Pancreas (tissue), 10 donors: ENCODE data around the gene OASL. TPM values are rescaled to one million over a fixed set of nuclear protein-coding genes. Genes with fewer than 3 reads are reported as not detected.

Source experiments
- ATAC-seq, 4 donors: fragments of 200-7000 bp; cut with Tn5 transposase; one replicate each; pipeline versions ENCODE4 v1.8.0 to v1.9.1; 2020; ENCODE audit warnings: mild to moderate bottlenecking in 4 of 4, moderate library complexity in 4 of 4
- DNase-seq, 6 donors: peaks; one replicate each; pipeline ENCODE4 v3.0.0-alpha.2; 2020
- FAIRE-seq: peaks from 2 replicates; lab custom pipeline; 2012; peaks lifted over from hg19 to GRCh38; lab: Jason Lieb, UNC
- H3K27ac ChIP-seq, 4 donors: fragments of 200-600 bp; sonication (generic); 1 replicate in 3 of 4; 2 replicates in 1 of 4; pipeline versions ENCODE4 v1.5.0 to v1.8.0; 2020
- H3K27me3 ChIP-seq, 4 donors: fragments of 200-600 bp; one replicate each; pipeline ENCODE4 v1.8.0; 2021
- H3K36me3 ChIP-seq, 3 donors: fragments of 200-600 bp; sonication (generic) in 1 of 3; one replicate each; pipeline versions ENCODE4 v1.5.0 to v1.8.0; 2020 to 2021
- H3K4me1 ChIP-seq, 3 donors: fragments of 200-600 bp; one replicate each; pipeline ENCODE4 v1.8.0; 2021
- H3K4me3 ChIP-seq, 4 donors: fragments of 200-600 bp; sonication (generic) in 2 of 4; one replicate each; pipeline versions ENCODE4 v1.5.0 to v1.8.0; 2020 to 2021
- H3K9me3 ChIP-seq, 4 donors: fragments of 200-600 bp; one replicate each; pipeline ENCODE4 v1.8.0; 2021
- CTCF ChIP-seq, 4 donors: fragments of 200-600 bp; sonication (generic) in 3 of 4; IDR thresholded peaks; one replicate each; pipeline versions ENCODE4 v1.5.0 to v1.8.0; 2021; ENCODE audit warnings: antibody characterized with exemption in 4 of 4
- WGBS, 2 donors: extraction: QIAGEN DNeasy Blood & Tissue Kit; methylation state at CpG; one replicate each; pipeline ENCODE4 v1.1.7; 2013; 5-methylcytosine and 5-hydroxymethylcytosine counted together
- intact Hi-C, 3 donors: fragments of 100-400 bp; cut with DNase I; formaldehyde crosslinking; loops; one replicate each; pipeline versions ENCODE4 v1.11.1 to v1.14.2; 2022
- polyA plus RNA-seq, 2 donors: library from polyadenylated mRNA; stranded (reverse); fragments of 200-250 nt; gene quantifications; one replicate each; pipeline ENCODE4 v1.2.3, GENCODE V29; 2013
- total RNA-seq, 6 donors: library from RNA; stranded (reverse); fragmentation: NEBNext Ultra II Directional in 4 of 6; extraction: Animal tissue kit (Norgen Biotek cat#: 25700) in 4 of 6; gene quantifications; one replicate each; pipeline versions ENCODE4 v1.2.1 to v1.2.4, GENCODE V29; 2021 to 2023
- donor health status: healthy with polysubstance abuse.
- donor health status: DM: no; HTN: no; CAD: no; lungs with moderate emphysema.
- donor health status: DM: no; HTN: no; CAD: no.
- donor health status: control.
- donor health status: control.
- donor health status: Bipolar disorder and iron deficiency.
- donor health status: DM: yes; HTN: yes; CAD: no.
- donor health status: DM: no; HTN: no; CAD: no.
- donor health status: DM: no; HTN: no; CAD: no.
- donor health status: DM: yes; HTN: yes; CAD: no.

OASL gene
- total and polyA plus RNA-seq, 8 donors: 0.16 to 0.59 (median 0.31) TPM

DNA sequence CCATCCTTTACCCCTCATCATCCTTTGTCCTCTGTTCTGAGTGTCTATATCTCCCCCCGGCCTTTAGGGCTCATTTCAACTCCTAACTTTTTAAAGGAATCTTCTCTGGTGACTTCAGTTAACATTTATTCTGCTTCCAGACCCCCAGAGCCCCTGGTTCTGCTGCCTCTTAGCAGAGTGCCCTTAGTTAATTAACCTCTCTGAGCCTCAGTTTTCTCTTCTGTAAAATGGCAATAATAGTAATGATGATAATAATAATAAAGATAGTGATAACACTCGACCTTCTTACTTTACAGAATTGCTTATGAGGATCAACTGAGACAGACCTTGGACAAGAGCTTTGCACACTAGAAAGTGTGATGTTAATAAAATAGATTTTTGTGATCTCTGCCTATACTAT lies 16.3 kb downstream of the OASL start:
- Histone ChIP-seq H3K4me3 (no peak overlapping the region), H3K9me3 (no peaks in the 10 kb centered on the region), H3K27me3 (no peaks in the 10 kb centered on the region), H3K4me1 (no peaks in the 10 kb centered on the region), H3K27ac (no peak overlapping the region), H3K36me3 (no peaks in the 10 kb centered on the region)
- no peak for FAIRE-seq
- intact Hi-C loops: no loop called here
- no peak for DNase-seq
- ATAC-seq: no peak
- no peak for TF ChIP-seq CTCF (IDR thresholded peaks at IDR 0.05)
- 60 to 61% methylated on average over 2 of the region's 2 CpGs for WGBS, 2 donors

GRCh38 chr12:121021754-121022153 lies 17.3 kb downstream of the OASL start:
- no peak for FAIRE-seq

GRCh38 chr12:121018860-121019617 lies 20.0 kb downstream of the OASL start:
- intact Hi-C loops: no loop called here
- peak in 1 of 6 donors; percentile 4 for DNase-seq
- Histone ChIP-seq H3K27ac (no peak overlapping the region), H3K4me1 (peaks cover 0 to 6% (median 4%) of the 10 kb centered on the region in 3 donors), H3K36me3 (no peaks in the 10 kb centered on the region), H3K4me3 (no peak overlapping the region), H3K9me3 (no peaks in the 10 kb centered on the region), H3K27me3 (no peaks in the 10 kb centered on the region)
- no peak for TF ChIP-seq CTCF (IDR thresholded peaks at IDR 0.05)
- 92 to 98% methylated on average over 2 of the region's 2 CpGs for WGBS, 2 donors
- FAIRE-seq: no peak
- no peak for ATAC-seq

More at GRCh38 chr12:121021754-121022153, 17.3 kb downstream of the OASL start:
- Histone ChIP-seq H3K4me3 (no peak overlapping the region), H3K9me3 (no peaks in the 10 kb centered on the region), H3K4me1 (no peaks in the 10 kb centered on the region), H3K27me3 (no peaks in the 10 kb centered on the region), H3K36me3 (no peaks in the 10 kb centered on the region), H3K27ac (no peak overlapping the region)
- peak in 2 of 4 donors; percentile 54 to 61 for ATAC-seq
- WGBS, 2 donors: 27 to 34% methylated on average over 6 of the region's 6 CpGs
- no peak for TF ChIP-seq CTCF (IDR thresholded peaks at IDR 0.05)
- DNase-seq: no peak
- intact Hi-C loops: no loop called here

DNA sequence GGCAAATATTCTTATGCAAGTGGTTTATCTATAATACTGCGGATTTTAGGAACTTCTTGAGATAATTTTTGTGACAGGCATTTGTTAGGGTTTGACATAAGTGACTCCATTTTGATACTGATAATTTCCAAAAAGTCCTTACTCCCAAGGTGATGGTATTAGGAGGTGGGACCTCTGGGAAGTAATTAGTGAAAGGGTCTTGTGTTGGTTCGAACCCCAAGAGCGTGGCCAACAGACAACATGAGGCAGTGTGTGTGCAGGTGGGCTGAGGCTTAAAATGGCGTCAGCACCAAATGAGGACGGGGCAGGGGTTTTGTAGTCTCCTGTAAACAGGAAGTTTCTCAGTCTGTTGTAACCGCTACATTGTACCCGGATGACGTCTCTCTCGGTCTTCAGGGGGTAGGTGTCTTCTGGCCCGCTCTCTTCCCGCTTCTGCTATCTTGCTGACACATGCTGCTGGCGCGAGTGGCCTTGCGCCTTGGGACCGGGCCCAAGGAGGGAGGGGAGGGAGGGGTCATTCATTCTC lies 21.0 kb downstream of the OASL start:
- H3K36me3 ChIP-seq: no peaks in the 10 kb centered on the region
- FAIRE-seq (no peak), ATAC-seq (no peak), DNase-seq (peak in 1 of 6 donors; percentile 13)
- H3K4me3 ChIP-seq: no peak overlapping the region
- intact Hi-C loops: no loop called here
- peaks cover 0 to 6% (median 4%) of the 10 kb centered on the region in 3 donors for H3K4me1 ChIP-seq
- no peaks in the 10 kb centered on the region for H3K27me3 ChIP-seq
- TF ChIP-seq CTCF (IDR thresholded peaks at IDR 0.05): no peak
- no peak overlapping the region for H3K27ac ChIP-seq
- no peaks in the 10 kb centered on the region for H3K9me3 ChIP-seq
- 83 to 89% methylated on average over 15 of the region's 15 CpGs for WGBS, 2 donors
